Measurements from ENCODE around the gene C6orf141. TPM values are rescaled to one million over a fixed set of nuclear protein-coding genes. Genes with fewer than 3 reads are reported as not detected.

Gene C6orf141
- total and polyA plus RNA-seq, 2 of the 13 experiments (the other 11 are each of a cell fraction or from before 2014, with no cell fraction given): 0.07 TPM; not detected in 1

- TF ChIP-seq STAT5B (CRISPR knock-in tag; IDR thresholded peaks at IDR 0.05): no peak
- no peak for TF ChIP-seq MBNL3 (CRISPR knock-in tag; conservative IDR thresholded peaks at IDR 0.05)
- TF ChIP-seq RNF2 (conservative IDR thresholded peaks at IDR 0.05; ENCODE audit: low read depth): no peak
- TF ChIP-seq, protein P1, sequence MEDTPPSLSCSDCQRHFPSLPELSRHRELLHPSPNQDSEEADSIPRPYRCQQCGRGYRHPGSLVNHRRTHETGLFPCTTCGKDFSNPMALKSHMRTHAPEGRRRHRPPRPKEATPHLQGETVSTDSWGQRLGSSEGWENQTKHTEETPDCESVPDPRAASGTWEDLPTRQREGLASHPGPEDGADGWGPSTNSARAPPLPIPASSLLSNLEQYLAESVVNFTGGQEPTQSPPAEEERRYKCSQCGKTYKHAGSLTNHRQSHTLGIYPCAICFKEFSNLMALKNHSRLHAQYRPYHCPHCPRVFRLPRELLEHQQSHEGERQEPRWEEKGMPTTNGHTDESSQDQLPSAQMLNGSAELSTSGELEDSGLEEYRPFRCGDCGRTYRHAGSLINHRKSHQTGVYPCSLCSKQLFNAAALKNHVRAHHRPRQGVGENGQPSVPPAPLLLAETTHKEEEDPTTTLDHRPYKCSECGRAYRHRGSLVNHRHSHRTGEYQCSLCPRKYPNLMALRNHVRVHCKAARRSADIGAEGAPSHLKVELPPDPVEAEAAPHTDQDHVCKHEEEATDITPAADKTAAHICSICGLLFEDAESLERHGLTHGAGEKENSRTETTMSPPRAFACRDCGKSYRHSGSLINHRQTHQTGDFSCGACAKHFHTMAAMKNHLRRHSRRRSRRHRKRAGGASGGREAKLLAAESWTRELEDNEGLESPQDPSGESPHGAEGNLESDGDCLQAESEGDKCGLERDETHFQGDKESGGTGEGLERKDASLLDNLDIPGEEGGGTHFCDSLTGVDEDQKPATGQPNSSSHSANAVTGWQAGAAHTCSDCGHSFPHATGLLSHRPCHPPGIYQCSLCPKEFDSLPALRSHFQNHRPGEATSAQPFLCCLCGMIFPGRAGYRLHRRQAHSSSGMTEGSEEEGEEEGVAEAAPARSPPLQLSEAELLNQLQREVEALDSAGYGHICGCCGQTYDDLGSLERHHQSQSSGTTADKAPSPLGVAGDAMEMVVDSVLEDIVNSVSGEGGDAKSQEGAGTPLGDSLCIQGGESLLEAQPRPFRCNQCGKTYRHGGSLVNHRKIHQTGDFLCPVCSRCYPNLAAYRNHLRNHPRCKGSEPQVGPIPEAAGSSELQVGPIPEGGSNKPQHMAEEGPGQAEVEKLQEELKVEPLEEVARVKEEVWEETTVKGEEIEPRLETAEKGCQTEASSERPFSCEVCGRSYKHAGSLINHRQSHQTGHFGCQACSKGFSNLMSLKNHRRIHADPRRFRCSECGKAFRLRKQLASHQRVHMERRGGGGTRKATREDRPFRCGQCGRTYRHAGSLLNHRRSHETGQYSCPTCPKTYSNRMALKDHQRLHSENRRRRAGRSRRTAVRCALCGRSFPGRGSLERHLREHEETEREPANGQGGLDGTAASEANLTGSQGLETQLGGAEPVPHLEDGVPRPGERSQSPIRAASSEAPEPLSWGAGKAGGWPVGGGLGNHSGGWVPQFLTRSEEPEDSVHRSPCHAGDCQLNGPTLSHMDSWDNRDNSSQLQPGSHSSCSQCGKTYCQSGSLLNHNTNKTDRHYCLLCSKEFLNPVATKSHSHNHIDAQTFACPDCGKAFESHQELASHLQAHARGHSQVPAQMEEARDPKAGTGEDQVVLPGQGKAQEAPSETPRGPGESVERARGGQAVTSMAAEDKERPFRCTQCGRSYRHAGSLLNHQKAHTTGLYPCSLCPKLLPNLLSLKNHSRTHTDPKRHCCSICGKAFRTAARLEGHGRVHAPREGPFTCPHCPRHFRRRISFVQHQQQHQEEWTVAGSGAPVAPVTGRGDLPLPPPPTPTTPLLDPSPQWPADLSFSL (CRISPR knock-in tag; IDR thresholded peaks at IDR 0.05): no peak
Measured at GRCh38 chr6:49540614-49541013, 9.9 kb upstream of the C6orf141 start (continued).

GRCh38 chr6:49541210-49541724 lies 9.2 kb upstream of the C6orf141 start:
- FAIRE-seq (no peak), DNase-seq (ENCODE audit: low spot score) (peak; percentile 57), ATAC-seq (no peak)
- WGBS (ENCODE audit: low lambda C conversion rate): 7% methylated on average over 1 of the region's 1 CpG
- no peak overlapping the region for H3K4me2 ChIP-seq (ENCODE audit: low read depth, low read length)
- no peak overlapping the region for H3K9ac ChIP-seq (ENCODE audit: insufficient read depth, low read depth, low read length)
- no peak overlapping the region for H3K27ac ChIP-seq (ENCODE audit: extremely low read length, insufficient read depth, low read length)
- H3K9me3 ChIP-seq (ENCODE audit: low read length): no peaks in the 10 kb centered on the region
- H3K27me3 ChIP-seq (ENCODE audit: control insufficient read depth in 1 of 2, insufficient read depth in 2 of 2, low read length in 2 of 2): no peaks in the 10 kb centered on the region; a peak in 1 of 5 replicates
- H3K4me3 ChIP-seq (replicated peaks in 1 of 3; ENCODE audit: insufficient read depth in 1 of 3, low read depth in 2 of 3, low read length in 3 of 3): no peak overlapping the region
- BruUV-seq (replicated peaks): no TSS peak
- CTCF ChIA-PET (ENCODE audit: low intra/inter-chr PET ratio, low total read pairs): interaction anchor here (1.4 kb wide), 1 partner anchor 9 kb away, joined by 6 read pairs; no protein-coding TSS in a partner anchor
- in situ Hi-C loops (cut with HindIII; ENCODE audit: extremely low pct_ligation_motif_present, low pct_unique_long_range_greater_than_20kb) (no loop called here), intact Hi-C loops (cut with micrococcal nuclease; ENCODE audit: unreplicated experiment) (no loop called here)
- H3K36me3 ChIP-seq (replicated peaks in 1 of 2; ENCODE audit: control insufficient read depth in 1 of 2, insufficient read depth in 2 of 2, low read length in 2 of 2): no peaks in the 10 kb centered on the region
- H4K20me1 ChIP-seq (ENCODE audit: insufficient read depth, low read length): no peaks in the 10 kb centered on the region
- no peak overlapping the region for H2AFZ ChIP-seq (ENCODE audit: low read length)
- H3K79me2 ChIP-seq (ENCODE audit: insufficient read depth, low read length): no peaks in the 10 kb centered on the region
- POLR2A ChIA-PET: no interaction called here
- peaks cover 7% of the 10 kb centered on the region for H3K4me1 ChIP-seq (ENCODE audit: insufficient read depth, low read length)
- TF ChIP-seq SOX13 (IDR thresholded peaks at IDR 0.05) (no peak), SOX13 (CRISPR knock-in tag; conservative IDR thresholded peaks at IDR 0.05 in 1 of 2, IDR thresholded peaks at IDR 0.05 in 1 of 2) (no peak), MAFK (conservative IDR thresholded peaks at IDR 0.05 in 1 of 2, IDR thresholded peaks at IDR 0.05 in 1 of 2; ENCODE audit: low read length in 2 of 2) (peak; percentile 93 to 96), CBX5 (CRISPR knock-in tag; IDR thresholded peaks at IDR 0.05; ENCODE audit: borderline replicate concordance) (no peak), SAFB2 (CRISPR knock-in tag; IDR thresholded peaks at IDR 0.05; ENCODE audit: borderline replicate concordance, low read depth) (no peak), CBFB (CRISPR knock-in tag; IDR thresholded peaks at IDR 0.05) (no peak), FLYWCH1 (CRISPR knock-in tag; IDR thresholded peaks at IDR 0.05) (no peak), RAD51 (IDR thresholded peaks at IDR 0.05; ENCODE audit: borderline replicate concordance) (no peak), GATAD2A (CRISPR knock-in tag; IDR thresholded peaks at IDR 0.05) (0 out of 2 replicates have a peak, but pooled peaks have one; percentile 10)
- TF ChIP-seq, protein P2, sequence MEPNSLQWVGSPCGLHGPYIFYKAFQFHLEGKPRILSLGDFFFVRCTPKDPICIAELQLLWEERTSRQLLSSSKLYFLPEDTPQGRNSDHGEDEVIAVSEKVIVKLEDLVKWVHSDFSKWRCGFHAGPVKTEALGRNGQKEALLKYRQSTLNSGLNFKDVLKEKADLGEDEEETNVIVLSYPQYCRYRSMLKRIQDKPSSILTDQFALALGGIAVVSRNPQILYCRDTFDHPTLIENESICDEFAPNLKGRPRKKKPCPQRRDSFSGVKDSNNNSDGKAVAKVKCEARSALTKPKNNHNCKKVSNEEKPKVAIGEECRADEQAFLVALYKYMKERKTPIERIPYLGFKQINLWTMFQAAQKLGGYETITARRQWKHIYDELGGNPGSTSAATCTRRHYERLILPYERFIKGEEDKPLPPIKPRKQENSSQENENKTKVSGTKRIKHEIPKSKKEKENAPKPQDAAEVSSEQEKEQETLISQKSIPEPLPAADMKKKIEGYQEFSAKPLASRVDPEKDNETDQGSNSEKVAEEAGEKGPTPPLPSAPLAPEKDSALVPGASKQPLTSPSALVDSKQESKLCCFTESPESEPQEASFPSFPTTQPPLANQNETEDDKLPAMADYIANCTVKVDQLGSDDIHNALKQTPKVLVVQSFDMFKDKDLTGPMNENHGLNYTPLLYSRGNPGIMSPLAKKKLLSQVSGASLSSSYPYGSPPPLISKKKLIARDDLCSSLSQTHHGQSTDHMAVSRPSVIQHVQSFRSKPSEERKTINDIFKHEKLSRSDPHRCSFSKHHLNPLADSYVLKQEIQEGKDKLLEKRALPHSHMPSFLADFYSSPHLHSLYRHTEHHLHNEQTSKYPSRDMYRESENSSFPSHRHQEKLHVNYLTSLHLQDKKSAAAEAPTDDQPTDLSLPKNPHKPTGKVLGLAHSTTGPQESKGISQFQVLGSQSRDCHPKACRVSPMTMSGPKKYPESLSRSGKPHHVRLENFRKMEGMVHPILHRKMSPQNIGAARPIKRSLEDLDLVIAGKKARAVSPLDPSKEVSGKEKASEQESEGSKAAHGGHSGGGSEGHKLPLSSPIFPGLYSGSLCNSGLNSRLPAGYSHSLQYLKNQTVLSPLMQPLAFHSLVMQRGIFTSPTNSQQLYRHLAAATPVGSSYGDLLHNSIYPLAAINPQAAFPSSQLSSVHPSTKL (CRISPR knock-in tag; IDR thresholded peaks at IDR 0.05): peak; percentile 41; the same call in 1 of the 2 replicates

All from HepG2 (cell line).